ENCODE results near the gene NTNG1. TPM values are rescaled to one million over a fixed set of nuclear protein-coding genes. Genes with fewer than 3 reads are reported as not detected.

The NTNG1 gene
- total RNA-seq, 6 experiments from 2014 or later: not detected

DNA sequence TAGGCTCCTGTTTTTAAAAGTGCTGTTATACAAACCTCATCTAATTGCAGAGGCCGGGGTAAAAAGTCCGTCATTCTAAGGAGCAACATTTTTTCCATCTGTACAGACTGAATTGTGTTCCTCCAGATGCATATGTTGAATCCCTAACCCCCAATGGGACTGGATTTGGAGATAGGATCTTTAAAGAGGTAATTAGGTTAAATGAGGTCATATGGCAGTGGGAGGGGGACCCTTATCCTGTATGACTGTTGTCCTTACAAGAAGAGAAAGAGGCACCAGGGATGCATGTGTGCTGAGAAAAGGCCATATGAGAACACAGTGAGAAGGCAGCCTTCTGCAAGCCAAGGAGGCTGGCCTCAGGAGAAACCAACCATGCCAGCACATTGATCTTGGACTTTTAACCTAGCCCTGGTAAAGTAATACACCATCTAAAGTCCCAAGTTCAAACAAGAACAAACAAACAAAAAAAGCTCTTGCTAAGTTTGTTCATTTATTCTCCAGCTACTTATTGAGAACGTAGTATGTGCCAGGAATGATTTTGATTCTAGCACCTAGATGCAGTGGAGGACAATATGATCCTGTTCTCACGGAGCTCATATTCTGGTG, 352.4 kb downstream of the NTNG1 start:
- no peak overlapping the region for H3K27ac ChIP-seq
- no peak overlapping the region for H3K4me3 ChIP-seq
- H3K9me3 ChIP-seq: no peaks in the 10 kb centered on the region
- TF ChIP-seq, protein P1, sequence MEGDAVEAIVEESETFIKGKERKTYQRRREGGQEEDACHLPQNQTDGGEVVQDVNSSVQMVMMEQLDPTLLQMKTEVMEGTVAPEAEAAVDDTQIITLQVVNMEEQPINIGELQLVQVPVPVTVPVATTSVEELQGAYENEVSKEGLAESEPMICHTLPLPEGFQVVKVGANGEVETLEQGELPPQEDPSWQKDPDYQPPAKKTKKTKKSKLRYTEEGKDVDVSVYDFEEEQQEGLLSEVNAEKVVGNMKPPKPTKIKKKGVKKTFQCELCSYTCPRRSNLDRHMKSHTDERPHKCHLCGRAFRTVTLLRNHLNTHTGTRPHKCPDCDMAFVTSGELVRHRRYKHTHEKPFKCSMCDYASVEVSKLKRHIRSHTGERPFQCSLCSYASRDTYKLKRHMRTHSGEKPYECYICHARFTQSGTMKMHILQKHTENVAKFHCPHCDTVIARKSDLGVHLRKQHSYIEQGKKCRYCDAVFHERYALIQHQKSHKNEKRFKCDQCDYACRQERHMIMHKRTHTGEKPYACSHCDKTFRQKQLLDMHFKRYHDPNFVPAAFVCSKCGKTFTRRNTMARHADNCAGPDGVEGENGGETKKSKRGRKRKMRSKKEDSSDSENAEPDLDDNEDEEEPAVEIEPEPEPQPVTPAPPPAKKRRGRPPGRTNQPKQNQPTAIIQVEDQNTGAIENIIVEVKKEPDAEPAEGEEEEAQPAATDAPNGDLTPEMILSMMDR (IDR thresholded peaks at IDR 0.05): no peak
- H3K4me1 ChIP-seq: peaks cover 0 to 14% (median 4%) of the 10 kb centered on the region in 4 donors
- no peaks in the 10 kb centered on the region for H3K27me3 ChIP-seq
- H3K36me3 ChIP-seq: no peaks in the 10 kb centered on the region
- DNase-seq (no peak), ATAC-seq (peak; percentile 61 to 86 (median 68))
- WGBS (ENCODE audit: insufficient coverage, low coverage, low lambda C conversion rate, missing lambda C conversion rate): 66% methylated on average over 4 of the region's 4 CpGs
- intact Hi-C loops (cut with DNase I): no loop called here

GRCh38 chr1:107494061-107494460, 353.2 kb downstream of the NTNG1 start:
- no peak for TF ChIP-seq POLR2A (IDR thresholded peaks at IDR 0.05)
- TF ChIP-seq, protein P1 (IDR thresholded peaks at IDR 0.05): no peak
- ATAC-seq (peak in 3 of 4 donors; percentile 21 to 54 (median 47)), DNase-seq (no peak)
- intact Hi-C loops (cut with DNase I): no loop called here
- Histone ChIP-seq H3K27me3 (no peaks in the 10 kb centered on the region), H3K27ac (no peak overlapping the region), H3K4me3 (no peak overlapping the region), H3K9me3 (no peaks in the 10 kb centered on the region), H3K36me3 (no peaks in the 10 kb centered on the region), H3K4me1 (peaks cover 0 to 14% (median 4%) of the 10 kb centered on the region in 4 donors)
- 48% methylated on average over 6 of the region's 6 CpGs for WGBS (ENCODE audit: insufficient coverage, low coverage, low lambda C conversion rate, missing lambda C conversion rate)

GRCh38 chr1:107496002-107496401, 355.2 kb downstream of the NTNG1 start:
- Histone ChIP-seq H3K4me1 (peaks cover 0 to 14% (median 4%) of the 10 kb centered on the region in 4 donors), H3K4me3 (no peak overlapping the region), H3K36me3 (no peaks in the 10 kb centered on the region), H3K27ac (no peak overlapping the region), H3K9me3 (no peaks in the 10 kb centered on the region), H3K27me3 (no peaks in the 10 kb centered on the region)
- intact Hi-C loops (cut with DNase I): no loop called here
- no peak for DNase-seq
- TF ChIP-seq, protein P1 (IDR thresholded peaks at IDR 0.05): no peak
- TF ChIP-seq POLR2A (IDR thresholded peaks at IDR 0.05): no peak
- WGBS (ENCODE audit: insufficient coverage, low coverage, low lambda C conversion rate, missing lambda C conversion rate): 17% methylated on average over 1 of the region's 1 CpG
- no peak for ATAC-seq

DNA sequence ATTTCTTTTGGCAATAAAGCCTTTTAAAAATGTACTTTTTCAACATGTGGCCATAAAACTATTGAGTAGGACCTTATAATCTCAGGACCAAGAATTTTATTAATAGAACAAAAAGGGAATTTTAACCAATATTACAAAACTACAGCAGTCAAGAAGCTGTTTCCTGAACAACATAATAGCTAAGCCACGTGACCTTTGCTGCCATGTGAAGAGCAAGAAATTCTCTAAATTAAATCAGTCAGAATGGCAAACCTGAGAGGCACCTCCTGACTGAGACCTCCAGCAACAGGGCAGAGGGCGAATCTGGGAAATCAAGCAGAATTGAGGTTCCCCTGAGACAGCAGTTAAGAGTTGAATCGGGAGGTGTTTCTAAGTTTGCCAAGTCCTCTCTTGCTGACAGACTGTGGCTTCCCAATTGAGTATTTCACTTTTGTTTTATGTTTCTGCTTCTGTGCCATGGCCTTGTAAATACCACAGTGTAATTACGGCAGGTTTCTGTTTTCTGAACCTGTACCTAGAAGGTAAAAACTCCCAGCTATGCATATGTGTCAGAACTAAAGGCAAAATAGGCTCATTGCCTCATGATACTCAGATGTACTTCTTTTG, 358.4 kb downstream of the NTNG1 start:
- Histone ChIP-seq H3K4me3 (no peak overlapping the region), H3K36me3 (no peaks in the 10 kb centered on the region), H3K27ac (no peak overlapping the region), H3K4me1 (no peaks in the 10 kb centered on the region), H3K9me3 (no peaks in the 10 kb centered on the region), H3K27me3 (no peaks in the 10 kb centered on the region)
- TF ChIP-seq POLR2A (IDR thresholded peaks at IDR 0.05): no peak
- TF ChIP-seq, protein P1 (IDR thresholded peaks at IDR 0.05): no peak
- WGBS (ENCODE audit: insufficient coverage, low coverage, low lambda C conversion rate, missing lambda C conversion rate): 60% methylated on average over 3 of the region's 4 CpGs
- ATAC-seq (no peak), DNase-seq (no peak)
- intact Hi-C loops (cut with DNase I): no loop called here

Measured in right lobe of liver (tissue), 6 donors.